Neural cell (in vitro differentiated cells): ENCODE results near the gene MSI2.

Experiments used
- EZH2 ChIP-seq: fragments of 200-600, 300-800 bp; shearing (Covaris generic), sonication (generic); IDR thresholded peaks from 2 replicates; pipeline ENCODE4 v1.6.1; 2014; ENCODE audit warnings: antibody characterized with exemption, low read length, borderline replicate concordance, mild to moderate bottlenecking; ENCODE audit not compliant: insufficient read depth, poor library complexity, severe bottlenecking
- MXI1 ChIP-seq: fragments of 450-650 bp; conservative IDR thresholded peaks from 2 replicates; pipeline ENCODE4 v1.6.1; 2014; ENCODE audit warnings: antibody characterized with exemption, mild to moderate bottlenecking; ENCODE audit not compliant: poor library complexity, severe bottlenecking
- POLR2AphosphoS5 ChIP-seq: IDR thresholded peaks from 2 replicates; pipeline ENCODE4 v1.6.1; 2012
- RAD21 ChIP-seq: fragments of 450-650 bp; conservative IDR thresholded peaks from 2 replicates; pipeline ENCODE4 v1.6.1; 2014; ENCODE audit warnings: antibody characterized with exemption, mild to moderate bottlenecking, moderate library complexity
- SMC3 ChIP-seq: fragments of 450-650 bp; conservative IDR thresholded peaks from 2 replicates; pipeline ENCODE4 v1.6.1; 2014; ENCODE audit warnings: antibody characterized with exemption, mild to moderate bottlenecking, moderate library complexity; ENCODE audit not compliant: poor library complexity
- TAF1 ChIP-seq: IDR thresholded peaks from 2 replicates; pipeline ENCODE4 v1.6.1; 2012; ENCODE audit warnings: low read depth
- TF ChIP-seq, protein P1 (sequence below): fragments of 450-650 bp; IDR thresholded peaks from 2 replicates; pipeline ENCODE4 v1.5.1; 2014; ENCODE audit warnings: antibody characterized with exemption, mild to moderate bottlenecking, moderate library complexity; ENCODE audit not compliant: poor library complexity, severe bottlenecking

DNA sequence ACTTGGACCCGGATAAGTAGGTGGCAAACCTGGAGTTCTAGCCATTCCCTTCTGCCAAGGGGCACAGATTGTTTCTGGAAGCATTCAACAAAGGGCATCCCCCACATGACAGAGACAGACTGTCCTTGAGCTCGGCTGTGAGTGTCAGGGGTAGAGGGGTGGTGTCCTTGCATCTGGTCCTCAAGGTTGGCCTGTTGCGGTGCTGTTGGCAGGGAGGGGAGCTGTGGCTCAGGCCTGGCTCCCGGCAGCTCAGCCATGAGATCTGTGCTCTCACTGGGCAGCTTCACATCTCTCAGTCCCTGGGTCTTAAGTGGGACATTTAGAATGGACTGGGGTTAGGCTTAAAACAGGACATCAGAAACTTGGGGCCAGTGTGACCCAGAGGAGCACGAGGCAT is 468.4 kb downstream of the MSI2 start:
- TF ChIP-seq RAD21, result no peak
- TF ChIP-seq, protein P1, sequence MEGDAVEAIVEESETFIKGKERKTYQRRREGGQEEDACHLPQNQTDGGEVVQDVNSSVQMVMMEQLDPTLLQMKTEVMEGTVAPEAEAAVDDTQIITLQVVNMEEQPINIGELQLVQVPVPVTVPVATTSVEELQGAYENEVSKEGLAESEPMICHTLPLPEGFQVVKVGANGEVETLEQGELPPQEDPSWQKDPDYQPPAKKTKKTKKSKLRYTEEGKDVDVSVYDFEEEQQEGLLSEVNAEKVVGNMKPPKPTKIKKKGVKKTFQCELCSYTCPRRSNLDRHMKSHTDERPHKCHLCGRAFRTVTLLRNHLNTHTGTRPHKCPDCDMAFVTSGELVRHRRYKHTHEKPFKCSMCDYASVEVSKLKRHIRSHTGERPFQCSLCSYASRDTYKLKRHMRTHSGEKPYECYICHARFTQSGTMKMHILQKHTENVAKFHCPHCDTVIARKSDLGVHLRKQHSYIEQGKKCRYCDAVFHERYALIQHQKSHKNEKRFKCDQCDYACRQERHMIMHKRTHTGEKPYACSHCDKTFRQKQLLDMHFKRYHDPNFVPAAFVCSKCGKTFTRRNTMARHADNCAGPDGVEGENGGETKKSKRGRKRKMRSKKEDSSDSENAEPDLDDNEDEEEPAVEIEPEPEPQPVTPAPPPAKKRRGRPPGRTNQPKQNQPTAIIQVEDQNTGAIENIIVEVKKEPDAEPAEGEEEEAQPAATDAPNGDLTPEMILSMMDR, result no peak
- no peak for TF ChIP-seq MXI1
- TF ChIP-seq SMC3, result no peak
- no peak for TF ChIP-seq POLR2AphosphoS5
- no peak for TF ChIP-seq EZH2
- no peak for TF ChIP-seq TAF1
